ENCODE measurements around the gene BASP1. TPM values are rescaled to one million over a fixed set of nuclear protein-coding genes. Genes with fewer than 3 reads are reported as not detected.
"Not testable (repeated sequence)": the region's sequence is repeated elsewhere in the genome, so short reads cannot be mapped to it uniquely, and the experiment has no call there.

Gene BASP1
- total and polyA plus RNA-seq, 7 donors: 0.64 to 1.9 (median 1.1) TPM

DNA sequence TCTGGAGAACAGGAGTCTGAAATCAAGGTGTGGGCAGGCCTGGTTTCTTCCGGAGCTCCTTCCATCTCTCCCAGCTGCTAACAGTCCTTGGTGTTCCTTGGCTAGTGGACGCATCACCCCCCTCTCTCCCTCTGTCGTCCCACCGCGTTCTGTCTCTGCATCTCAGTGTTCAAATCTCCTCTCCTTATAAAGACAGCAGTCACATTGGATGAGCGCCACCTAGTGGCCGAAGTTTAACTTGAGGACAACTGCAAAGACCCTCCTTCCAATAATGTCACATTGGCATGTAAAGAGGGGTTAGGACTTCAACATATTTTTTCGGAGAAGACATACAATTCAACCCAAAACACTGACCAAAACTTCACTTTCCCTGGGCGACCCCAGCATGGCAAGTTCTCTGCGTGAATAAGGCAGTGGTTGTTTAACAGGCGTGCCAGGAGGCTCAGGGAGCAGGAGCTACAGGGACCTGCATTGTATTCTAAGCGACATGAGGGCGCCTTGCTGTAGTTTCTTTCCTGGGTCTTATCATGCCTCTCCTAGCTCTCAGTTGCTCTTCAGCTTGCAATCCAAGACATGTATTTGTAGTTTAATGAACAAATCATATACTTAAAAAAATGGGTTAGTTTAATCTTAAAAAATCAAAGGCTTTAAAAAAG, 27.9 kb upstream of the BASP1 start:
- Histone ChIP-seq H3K27me3 (ENCODE audit: insufficient read depth in 3 of 3, low read length in 2 of 3) (no peaks in the 10 kb centered on the region), H3K9me3 (no peaks in the 10 kb centered on the region), H3K27ac (no peak overlapping the region), H3K4me1 (peaks cover 21% of the 10 kb centered on the region), H3K4me3 (no peak overlapping the region), H3K36me3 (ENCODE audit: insufficient read depth in 1 of 2, low read depth in 1 of 2) (no peaks in the 10 kb centered on the region)
- DNase-seq (peak; percentile 63 to 76), ATAC-seq (peak; percentile 53 to 74 (median 66))
- 37 to 42% (median 38%) methylated on average over 13 of the region's 13 CpGs for WGBS, 3 donors
- TF ChIP-seq, protein P1, sequence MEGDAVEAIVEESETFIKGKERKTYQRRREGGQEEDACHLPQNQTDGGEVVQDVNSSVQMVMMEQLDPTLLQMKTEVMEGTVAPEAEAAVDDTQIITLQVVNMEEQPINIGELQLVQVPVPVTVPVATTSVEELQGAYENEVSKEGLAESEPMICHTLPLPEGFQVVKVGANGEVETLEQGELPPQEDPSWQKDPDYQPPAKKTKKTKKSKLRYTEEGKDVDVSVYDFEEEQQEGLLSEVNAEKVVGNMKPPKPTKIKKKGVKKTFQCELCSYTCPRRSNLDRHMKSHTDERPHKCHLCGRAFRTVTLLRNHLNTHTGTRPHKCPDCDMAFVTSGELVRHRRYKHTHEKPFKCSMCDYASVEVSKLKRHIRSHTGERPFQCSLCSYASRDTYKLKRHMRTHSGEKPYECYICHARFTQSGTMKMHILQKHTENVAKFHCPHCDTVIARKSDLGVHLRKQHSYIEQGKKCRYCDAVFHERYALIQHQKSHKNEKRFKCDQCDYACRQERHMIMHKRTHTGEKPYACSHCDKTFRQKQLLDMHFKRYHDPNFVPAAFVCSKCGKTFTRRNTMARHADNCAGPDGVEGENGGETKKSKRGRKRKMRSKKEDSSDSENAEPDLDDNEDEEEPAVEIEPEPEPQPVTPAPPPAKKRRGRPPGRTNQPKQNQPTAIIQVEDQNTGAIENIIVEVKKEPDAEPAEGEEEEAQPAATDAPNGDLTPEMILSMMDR (IDR thresholded peaks at IDR 0.05): peak; percentile 83
- intact Hi-C loops (cut with DNase I): loop anchor here (2.0 to 10.0 kb wide), 6 partner anchors 255 to 697 kb away; partner anchors contain the start of gene MYO10 (in 1 of the 2)

DNA sequence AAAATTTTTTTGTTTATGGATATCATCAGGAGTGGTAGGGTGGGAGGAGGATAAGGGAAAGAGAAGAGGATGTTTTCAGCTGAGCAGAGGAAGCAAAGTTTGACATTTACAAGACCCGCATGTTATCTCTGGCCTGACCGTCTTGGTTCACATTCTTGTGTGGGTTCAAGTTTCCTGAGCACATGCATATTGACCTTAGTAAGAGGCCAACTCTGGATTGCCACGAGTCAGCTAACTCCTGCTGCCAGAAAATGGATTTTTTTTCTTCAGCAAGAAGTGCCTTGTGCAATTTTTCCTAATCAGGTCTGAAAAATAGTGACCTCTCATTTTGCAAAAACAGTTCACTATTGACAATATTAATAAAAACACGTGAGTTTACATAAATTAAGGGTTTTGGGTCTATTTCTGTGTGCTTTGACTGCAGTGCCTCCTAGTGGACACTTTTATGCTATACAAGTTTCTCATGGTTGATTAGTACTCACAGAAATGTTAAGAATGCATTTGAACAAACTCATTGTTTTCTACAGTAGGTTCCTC, 27.1 kb upstream of the BASP1 start:
- 1 to 2% (median 1%) methylated on average over 4 of the region's 4 CpGs for WGBS, 3 donors

DNA sequence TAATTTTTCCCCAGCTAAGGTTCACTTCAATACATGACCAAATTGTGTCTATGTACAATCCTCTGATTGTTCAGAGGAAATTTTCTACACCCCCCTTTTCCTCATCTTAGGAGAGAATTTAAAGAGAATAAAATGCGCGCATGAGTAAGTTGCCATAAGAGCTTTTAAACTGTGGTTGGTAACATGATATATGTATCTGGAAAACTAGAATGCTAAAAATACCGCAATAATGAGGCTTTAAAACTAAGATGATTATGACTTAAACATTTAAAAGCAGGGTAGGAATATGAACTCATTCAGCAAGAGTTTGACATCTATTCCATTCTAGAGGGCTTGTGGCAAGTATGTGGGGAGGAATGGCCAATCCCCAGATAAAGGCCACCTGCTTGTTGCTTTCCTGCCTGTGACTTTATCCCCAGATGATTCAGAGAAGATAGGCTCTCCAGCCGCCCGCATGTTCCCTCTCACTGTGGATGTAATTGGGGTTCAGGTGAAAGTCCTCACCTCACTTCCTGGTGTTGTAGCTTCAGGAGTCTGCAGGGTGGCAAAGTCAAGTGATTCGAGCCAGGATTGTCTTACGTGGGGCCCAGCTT, 26.5 kb upstream of the BASP1 start:
- Histone ChIP-seq H3K4me1 (peaks cover 17% of the 10 kb centered on the region), H3K27me3 (ENCODE audit: insufficient read depth in 3 of 3, low read length in 2 of 3) (no peaks in the 10 kb centered on the region), H3K4me3 (no peak overlapping the region), H3K9me3 (no peaks in the 10 kb centered on the region), H3K36me3 (ENCODE audit: insufficient read depth in 1 of 2, low read depth in 1 of 2) (no peaks in the 10 kb centered on the region), H3K27ac (no peak overlapping the region)
- DNase-seq: no peak
- intact Hi-C loops (cut with DNase I): loop anchor here in 1 of 2 donors (2.0 to 5.0 kb wide), 2 partner anchors 400 to 504 kb away; no protein-coding TSS in a partner anchor
- TF ChIP-seq, protein P1 (IDR thresholded peaks at IDR 0.05): no peak
- ATAC-seq: no peak
- 75 to 86% (median 81%) methylated on average over 7 of the region's 7 CpGs for WGBS, 3 donors

More for the DNA sequence above, 27.1 kb upstream of the BASP1 start:
- DNase-seq (no peak), ATAC-seq (peak; percentile 46 to 74 (median 64))
- TF ChIP-seq, protein P1 (IDR thresholded peaks at IDR 0.05): peak; percentile 91
- no peak overlapping the region for H3K27ac ChIP-seq
- no peak overlapping the region for H3K4me3 ChIP-seq
- no peaks in the 10 kb centered on the region for H3K9me3 ChIP-seq
- intact Hi-C loops (cut with DNase I): loop anchor here in 1 of 2 donors (2.0 to 5.0 kb wide), 2 partner anchors 400 to 503 kb away; no protein-coding TSS in a partner anchor
- no peaks in the 10 kb centered on the region for H3K27me3 ChIP-seq (ENCODE audit: insufficient read depth in 3 of 3, low read length in 2 of 3)
- no peaks in the 10 kb centered on the region for H3K36me3 ChIP-seq (ENCODE audit: insufficient read depth in 1 of 2, low read depth in 1 of 2)
- peaks cover 21% of the 10 kb centered on the region for H3K4me1 ChIP-seq

DNA sequence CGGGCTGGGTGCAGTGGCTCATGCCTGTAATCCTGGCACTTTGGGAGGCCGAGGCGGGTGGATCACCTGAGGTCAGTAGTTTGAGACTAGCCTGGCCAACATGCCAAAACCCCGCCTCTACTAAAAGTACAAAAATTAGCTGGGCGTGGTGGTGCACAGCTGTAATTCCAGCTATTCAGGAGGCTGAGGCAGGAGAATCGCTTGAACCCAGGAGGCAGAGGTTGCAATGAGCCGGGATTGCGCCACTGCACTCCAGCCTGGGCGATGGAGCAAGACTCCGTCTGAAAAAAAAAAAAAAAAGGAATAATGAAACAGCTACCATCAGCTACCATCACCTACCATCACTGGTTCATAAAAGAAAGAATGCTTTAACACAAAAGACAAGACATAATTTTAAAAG, 25.9 kb upstream of the BASP1 start:
- not testable (repeated sequence) for DNase-seq; H3K36me3 ChIP-seq (ENCODE audit: insufficient read depth in 1 of 2, low read depth in 1 of 2); H3K4me3 ChIP-seq; H3K9me3 ChIP-seq; ATAC-seq; H3K27ac ChIP-seq; H3K27me3 ChIP-seq (ENCODE audit: insufficient read depth in 3 of 3, low read length in 2 of 3)
- intact Hi-C loops (cut with DNase I): loop anchor here in 1 of 2 donors (2.0 to 5.0 kb wide), 2 partner anchors 401 to 504 kb away; no protein-coding TSS in a partner anchor
- H3K4me1 ChIP-seq: peaks cover 10% of the 10 kb centered on the region
- 78 to 93% (median 80%) methylated on average over 10 of the region's 10 CpGs for WGBS, 3 donors

DNA sequence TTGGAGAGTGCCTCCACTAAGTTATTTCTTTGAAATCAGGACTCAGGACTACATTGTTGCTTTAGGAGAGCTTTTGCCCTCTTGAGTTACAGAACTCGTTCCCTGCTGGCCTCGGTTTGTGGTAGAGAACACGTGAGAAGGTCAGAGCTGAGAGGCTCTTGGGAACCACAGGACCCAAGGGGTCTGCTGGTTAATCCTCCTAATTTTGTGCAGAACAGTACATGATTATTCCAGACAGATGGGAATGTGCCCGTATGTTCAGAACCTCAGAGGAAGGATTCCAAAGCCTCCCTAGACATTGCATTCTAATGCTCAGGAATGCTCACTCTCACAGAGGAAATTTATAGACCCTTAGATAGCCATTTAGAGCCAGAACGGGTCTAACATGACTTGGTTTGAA, 25.2 kb upstream of the BASP1 start:
- no peak overlapping the region for H3K27ac ChIP-seq
- TF ChIP-seq, protein P1 (IDR thresholded peaks at IDR 0.05): no peak
- DNase-seq (no peak), ATAC-seq (no peak)
- WGBS, 3 donors: 21 to 47% (median 26%) methylated on average over 5 of the region's 5 CpGs
- H3K9me3 ChIP-seq: no peaks in the 10 kb centered on the region
- no peaks in the 10 kb centered on the region for H3K27me3 ChIP-seq (ENCODE audit: insufficient read depth in 3 of 3, low read length in 2 of 3)
- H3K4me3 ChIP-seq: no peak overlapping the region
- H3K36me3 ChIP-seq (ENCODE audit: insufficient read depth in 1 of 2, low read depth in 1 of 2): no peaks in the 10 kb centered on the region
- intact Hi-C loops (cut with DNase I): loop anchor here in 1 of 2 donors (5.0 kb wide), 1 partner anchor 505 kb away; no protein-coding TSS in a partner anchor
- peaks cover 8% of the 10 kb centered on the region for H3K4me1 ChIP-seq
